Neuronal stem cell (in vitro differentiated cells): Measurements from ENCODE around the gene ITGAE.

Source experiments
- DNase-seq: peaks from one replicate; pipeline ENCODE4 v3.0.0-alpha.2; 2013; ENCODE audit warnings: low spot score
- H2AFZ ChIP-seq: one replicate; pipeline ENCODE4 v1.6.1; 2013; ENCODE audit warnings: mild to moderate bottlenecking, low read length, inconsistent platforms
- H2AK5ac ChIP-seq: 2 replicates; pipeline ENCODE4 v1.6.1; 2013; ENCODE audit warnings: low read depth, mild to moderate bottlenecking, inconsistent platforms, low read length, moderate library complexity, mixed read lengths
- H2BK120ac ChIP-seq: 2 replicates; pipeline ENCODE4 v1.6.1; 2013; ENCODE audit warnings: low read depth, mild to moderate bottlenecking, inconsistent platforms, low read length, moderate library complexity, mixed read lengths
- H2BK12ac ChIP-seq: one replicate; pipeline ENCODE4 v1.6.1; 2013; ENCODE audit warnings: low read length, inconsistent platforms
- H2BK15ac ChIP-seq: 2 replicates; pipeline ENCODE4 v1.6.1; 2013; ENCODE audit warnings: mild to moderate bottlenecking, low read length, inconsistent platforms, mixed read lengths
- H2BK5ac ChIP-seq: one replicate; pipeline ENCODE4 v1.6.1; 2013; ENCODE audit warnings: inconsistent platforms, mild to moderate bottlenecking, low read length, moderate library complexity
- H3K14ac ChIP-seq: one replicate; pipeline ENCODE4 v1.6.1; 2013; ENCODE audit warnings: low read length, inconsistent platforms
- H3K18ac ChIP-seq: 2 replicates; pipeline ENCODE4 v1.6.1; 2013; ENCODE audit warnings: low read length, inconsistent platforms
- H3K23ac ChIP-seq: 2 replicates; pipeline ENCODE4 v1.6.1; 2013; ENCODE audit warnings: low read depth, mild to moderate bottlenecking, mixed read lengths, low read length, inconsistent platforms; ENCODE audit not compliant: poor library complexity
- H3K27ac ChIP-seq: replicated peaks from 3 replicates; pipeline ENCODE4 v1.5.1; 2013; ENCODE audit warnings: low read length, inconsistent platforms
- H3K27me3 ChIP-seq, 3 experiments: 2 replicates each; pipeline ENCODE4 v1.6.1; 2013; ENCODE audit warnings: low read length in 3 of 3, mild to moderate bottlenecking in 2 of 3, inconsistent platforms in 1 of 3, low read depth in 1 of 3, mixed read lengths in 1 of 3, moderate library complexity in 1 of 3; ENCODE audit not compliant: control insufficient read depth in 3 of 3, insufficient read depth in 3 of 3
- H3K36me3 ChIP-seq, 2 donors: replicated peaks in 1 of 2; 2 replicates each; pipeline ENCODE4 v1.6.1; 2013; ENCODE audit warnings: low read length in 2 of 2; ENCODE audit not compliant: control insufficient read depth in 2 of 2, insufficient read depth in 2 of 2
- H3K4ac ChIP-seq: 2 replicates; pipeline ENCODE4 v1.6.1; 2013; ENCODE audit warnings: inconsistent platforms, mild to moderate bottlenecking, low read length, moderate library complexity
- H3K4me1 ChIP-seq, 2 donors: 1 replicate in 1 of 2; 2 replicates in 1 of 2; pipeline ENCODE4 v1.6.1; 2013; ENCODE audit warnings: low read length in 2 of 2, low read depth in 1 of 2; ENCODE audit not compliant: control insufficient read depth in 2 of 2, insufficient read depth in 1 of 2
- H3K4me2 ChIP-seq: one replicate; pipeline ENCODE4 v1.6.1; 2013; ENCODE audit warnings: mild to moderate bottlenecking, low read length, inconsistent platforms; ENCODE audit not compliant: insufficient read depth, poor library complexity, severe bottlenecking
- H3K4me3 ChIP-seq, 2 donors: 2 replicates each; pipeline ENCODE4 v1.5.1; 2013; ENCODE audit warnings: low read length in 2 of 2, mild to moderate bottlenecking in 2 of 2, inconsistent platforms in 1 of 2, moderate library complexity in 1 of 2
- H3K79me1 ChIP-seq: one replicate; pipeline ENCODE4 v1.6.1; 2013; ENCODE audit warnings: low read depth, mild to moderate bottlenecking, inconsistent platforms, low read length, moderate library complexity
- H3K9ac ChIP-seq: one replicate; pipeline ENCODE4 v1.6.1; 2013; ENCODE audit warnings: mild to moderate bottlenecking, low read depth, low read length, inconsistent platforms; ENCODE audit not compliant: poor library complexity
- H3K9me3 ChIP-seq, 2 donors: replicated peaks in 1 of 2; 2 replicates each; pipeline versions ENCODE3 to v1.6.1; 2013; ENCODE audit warnings: low read length in 2 of 2, mild to moderate bottlenecking in 2 of 2, inconsistent platforms in 1 of 2, low read depth in 1 of 2, mixed read lengths in 1 of 2, moderate library complexity in 1 of 2; ENCODE audit not compliant: control insufficient read depth in 2 of 2, insufficient read depth in 1 of 2
- H4K8ac ChIP-seq: one replicate; pipeline ENCODE4 v1.6.1; 2013; ENCODE audit warnings: low read depth, mild to moderate bottlenecking, inconsistent platforms, low read length, moderate library complexity
- H4K91ac ChIP-seq: one replicate; pipeline ENCODE4 v1.6.1; 2013; ENCODE audit warnings: low read length, low read depth, mild to moderate bottlenecking, inconsistent platforms; ENCODE audit not compliant: poor library complexity
- WGBS, 2 donors: extraction: QIAGEN DNeasy Blood & Tissue Kit; methylation state at CpG; one replicate each; pipeline ENCODE4 v1.1.7; 2013; ENCODE audit warnings: missing lambda C conversion rate in 2 of 2, mixed read lengths in 1 of 2; ENCODE audit not compliant: insufficient read length in 2 of 2, insufficient replicate concordance in 1 of 2; ENCODE audit errors: extremely low coverage in 2 of 2; 5-methylcytosine and 5-hydroxymethylcytosine counted together

Gene ITGAE

DNA sequence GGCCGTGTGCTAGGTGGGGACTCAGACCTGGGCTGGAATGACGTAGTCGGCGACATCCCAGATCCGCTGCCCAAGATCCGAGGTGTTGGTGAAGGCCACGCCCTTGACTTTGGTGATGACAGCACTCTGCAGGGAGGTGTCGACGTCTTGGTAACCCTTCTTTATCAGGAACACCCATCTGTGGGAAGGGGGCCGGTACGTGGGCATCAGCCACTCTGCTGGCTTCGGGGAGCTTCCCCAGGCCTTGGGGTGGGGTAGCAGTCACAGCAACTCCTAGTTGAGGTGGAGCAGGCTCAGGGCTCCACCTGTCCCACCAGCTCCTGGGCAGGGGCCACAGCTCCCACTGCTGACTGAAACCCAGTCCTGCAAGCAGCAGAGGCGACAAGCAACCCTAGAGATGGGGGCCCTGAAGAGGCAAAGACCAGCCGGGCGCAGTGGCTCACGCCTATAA is 109.3 kb downstream of the ITGAE start:
- H3K23ac ChIP-seq, result no peak overlapping the region
- H2BK12ac ChIP-seq, result no peak overlapping the region
- no peak overlapping the region for H2BK5ac ChIP-seq
- H3K4me1 ChIP-seq, result peaks cover 10 to 15% of the 10 kb centered on the region in 2 donors
- H3K9me3 ChIP-seq, result no peaks in the 10 kb centered on the region
- H2BK120ac ChIP-seq, result no peak overlapping the region
- H3K4ac ChIP-seq, result no peak overlapping the region
- H3K27ac ChIP-seq, result no peak overlapping the region
- H4K8ac ChIP-seq, result no peak overlapping the region
- no peak overlapping the region for H2AK5ac ChIP-seq
- no peak for DNase-seq
- H3K27me3 ChIP-seq, result peaks cover 18 to 36% (median 27%) of the 10 kb centered on the region in 3 experiments
- no CpG with 5 or more reads among the region's 16 CpGs for WGBS, 2 donors
- no peak overlapping the region for H3K9ac ChIP-seq
- H3K79me1 ChIP-seq, result peaks cover 2% of the 10 kb centered on the region
- H3K4me3 ChIP-seq, result no peak overlapping the region
- no peak overlapping the region for H3K4me2 ChIP-seq
- no peak overlapping the region for H2AFZ ChIP-seq
- no peak overlapping the region for H3K18ac ChIP-seq
- H3K36me3 ChIP-seq, result no peaks in the 10 kb centered on the region
- H2BK15ac ChIP-seq, result peak overlapping the region; percentile 30
- H4K91ac ChIP-seq, result no peak overlapping the region
- no peak overlapping the region for H3K14ac ChIP-seq

- Histone ChIP-seq H3K23ac (peak overlapping the region; percentile 43), H3K4me3 (no peak overlapping the region), H4K8ac (no peak overlapping the region), H2BK5ac (peak overlapping the region; percentile 53), H2BK120ac (no peak overlapping the region), H3K79me1 (peaks cover 2% of the 10 kb centered on the region), H3K14ac (peak overlapping the region; percentile 3), H3K4me1 (peaks cover 5 to 14% of the 10 kb centered on the region in 2 donors), H3K4ac (no peak overlapping the region), H3K9me3 (no peaks in the 10 kb centered on the region), H3K18ac (peak overlapping the region; percentile 27), H4K91ac (no peak overlapping the region), H3K27me3 (peaks cover 8 to 22% (median 13%) of the 10 kb centered on the region in 3 experiments), H3K27ac (no peak overlapping the region), H2AFZ (peak overlapping the region; percentile 45), H2AK5ac (peak overlapping the region; percentile 46), H2BK15ac (peak overlapping the region; percentile 71), H3K36me3 (no peaks in the 10 kb centered on the region), H2BK12ac (no peak overlapping the region), H3K9ac (no peak overlapping the region), H3K4me2 (no peak overlapping the region)
- WGBS, 2 donors, result no CpG with 5 or more reads among the region's 22 CpGs
- DNase-seq, result no peak
Observed at GRCh38 chr17:3690094-3690715, 110.8 kb downstream of the ITGAE start.

- H2AFZ ChIP-seq, result no peak overlapping the region
- H2BK120ac ChIP-seq, result no peak overlapping the region
- peak overlapping the region; percentile 97 for H3K23ac ChIP-seq
- 100% methylated on average over 3 of the region's 44 CpGs; no CpG with 5 or more reads in 1 of the 2 donors for WGBS, 2 donors
- peak overlapping the region in 1 of 2 donors; percentile 67 for H3K4me3 ChIP-seq
- no peak overlapping the region for H2BK12ac ChIP-seq
- no peaks in the 10 kb centered on the region for H3K9me3 ChIP-seq
- H2AK5ac ChIP-seq, result peak overlapping the region; percentile 37
- H3K36me3 ChIP-seq, result no peaks in the 10 kb centered on the region
- peak overlapping the region; percentile 27 for H3K18ac ChIP-seq
- no peak overlapping the region for H3K4ac ChIP-seq
- peaks cover 2% of the 10 kb centered on the region for H3K79me1 ChIP-seq
- H2BK5ac ChIP-seq, result peak overlapping the region; percentile 53
- H3K27ac ChIP-seq, result no peak overlapping the region
- H4K8ac ChIP-seq, result no peak overlapping the region
- H3K4me1 ChIP-seq, result peaks cover 2 to 9% of the 10 kb centered on the region in 2 donors
- no peak overlapping the region for H3K4me2 ChIP-seq
- peak overlapping the region; percentile 21 for H3K9ac ChIP-seq
- H4K91ac ChIP-seq, result no peak overlapping the region
- peak overlapping the region; percentile 71 for H2BK15ac ChIP-seq
- DNase-seq, result no peak
- H3K27me3 ChIP-seq, result peaks cover 1 to 15% (median 6%) of the 10 kb centered on the region in 3 experiments
- H3K14ac ChIP-seq, result peak overlapping the region; percentile 75
Observed at GRCh38 chr17:3689262-3690093, 111.5 kb downstream of the ITGAE start.

GRCh38 chr17:3688852-3689261 is 112.1 kb downstream of the ITGAE start:
- peaks cover 2 to 9% of the 10 kb centered on the region in 2 donors for H3K4me1 ChIP-seq
- H3K4me2 ChIP-seq, result no peak overlapping the region
- H3K79me1 ChIP-seq, result peaks cover 2% of the 10 kb centered on the region
- H2AFZ ChIP-seq, result no peak overlapping the region
- H3K27me3 ChIP-seq, result peaks cover 0 to 8% (median 1%) of the 10 kb centered on the region in 3 experiments
- no peak overlapping the region for H3K4me3 ChIP-seq
- H2BK5ac ChIP-seq, result no peak overlapping the region
- H4K91ac ChIP-seq, result no peak overlapping the region
- H2BK120ac ChIP-seq, result no peak overlapping the region
- no peak overlapping the region for H3K14ac ChIP-seq
- no peak overlapping the region for H3K23ac ChIP-seq
- WGBS, 2 donors, result no CpG with 5 or more reads among the region's 14 CpGs
- DNase-seq, result no peak
- no peak overlapping the region for H2BK12ac ChIP-seq
- H3K36me3 ChIP-seq, result no peaks in the 10 kb centered on the region
- no peak overlapping the region for H2AK5ac ChIP-seq
- H3K27ac ChIP-seq, result no peak overlapping the region
- no peak overlapping the region for H2BK15ac ChIP-seq
- H3K4ac ChIP-seq, result no peak overlapping the region
- H3K9ac ChIP-seq, result no peak overlapping the region
- no peak overlapping the region for H4K8ac ChIP-seq
- no peaks in the 10 kb centered on the region for H3K9me3 ChIP-seq
- no peak overlapping the region for H3K18ac ChIP-seq
